Lower leg skin (tissue), 3 donors: ENCODE measurements around the gene IFI35.
"Not testable (repeated sequence)": the region's sequence is repeated elsewhere in the genome, so short reads cannot be mapped to it uniquely, and the experiment has no call there.

ENCODE experiments used
- POLR2A ChIP-seq, 2 donors: fragments of 450-650 bp; IDR thresholded peaks; one replicate each; pipeline ENCODE4 v1.6.1; 2016 to 2017; ENCODE audit warnings: antibody characterized with exemption in 2 of 2, mild to moderate bottlenecking in 1 of 2, moderate library complexity in 1 of 2
- TF ChIP-seq, protein P1 (sequence below), 3 donors: fragments of 450-650 bp; IDR thresholded peaks; one replicate each; pipeline ENCODE4 v1.5.1; 2016; ENCODE audit warnings: antibody characterized with exemption in 3 of 3, mild to moderate bottlenecking in 3 of 3, moderate library complexity in 2 of 3

DNA sequence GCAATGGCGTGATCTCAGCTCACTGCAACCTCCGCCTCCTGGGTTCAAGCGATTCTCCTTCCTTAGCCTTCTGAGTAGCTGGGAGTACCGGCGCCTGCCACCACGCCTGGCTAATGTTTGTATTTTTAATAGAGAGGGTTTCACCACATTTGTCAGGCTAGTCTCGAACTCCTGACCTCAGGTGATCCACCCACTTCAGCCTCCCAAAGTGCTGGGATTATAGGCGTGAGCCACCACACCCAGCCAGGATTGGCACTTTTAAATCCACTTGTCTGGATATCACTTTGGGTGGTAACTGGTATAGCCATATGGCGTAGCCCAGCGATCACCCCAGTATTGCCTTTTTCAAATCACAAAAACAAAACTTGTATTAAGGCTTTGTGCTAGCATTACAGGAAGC, 12.7 kb upstream of the IFI35 start:
- TF ChIP-seq, protein P1, sequence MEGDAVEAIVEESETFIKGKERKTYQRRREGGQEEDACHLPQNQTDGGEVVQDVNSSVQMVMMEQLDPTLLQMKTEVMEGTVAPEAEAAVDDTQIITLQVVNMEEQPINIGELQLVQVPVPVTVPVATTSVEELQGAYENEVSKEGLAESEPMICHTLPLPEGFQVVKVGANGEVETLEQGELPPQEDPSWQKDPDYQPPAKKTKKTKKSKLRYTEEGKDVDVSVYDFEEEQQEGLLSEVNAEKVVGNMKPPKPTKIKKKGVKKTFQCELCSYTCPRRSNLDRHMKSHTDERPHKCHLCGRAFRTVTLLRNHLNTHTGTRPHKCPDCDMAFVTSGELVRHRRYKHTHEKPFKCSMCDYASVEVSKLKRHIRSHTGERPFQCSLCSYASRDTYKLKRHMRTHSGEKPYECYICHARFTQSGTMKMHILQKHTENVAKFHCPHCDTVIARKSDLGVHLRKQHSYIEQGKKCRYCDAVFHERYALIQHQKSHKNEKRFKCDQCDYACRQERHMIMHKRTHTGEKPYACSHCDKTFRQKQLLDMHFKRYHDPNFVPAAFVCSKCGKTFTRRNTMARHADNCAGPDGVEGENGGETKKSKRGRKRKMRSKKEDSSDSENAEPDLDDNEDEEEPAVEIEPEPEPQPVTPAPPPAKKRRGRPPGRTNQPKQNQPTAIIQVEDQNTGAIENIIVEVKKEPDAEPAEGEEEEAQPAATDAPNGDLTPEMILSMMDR (IDR thresholded peaks at IDR 0.05) = not testable (repeated sequence)
- TF ChIP-seq POLR2A (IDR thresholded peaks at IDR 0.05) = not testable (repeated sequence)
